Measurements from ENCODE around the gene TMEM126A. TPM values are rescaled to one million over a fixed set of nuclear protein-coding genes. Genes with fewer than 3 reads are reported as not detected.
A peak's percentile ranks its signal among the peaks of the same experiment; 100 is the strongest.

TMEM126A gene
- total RNA-seq, 2 donors from 2014 or later = 26.3 to 26.7 TPM

DNA sequence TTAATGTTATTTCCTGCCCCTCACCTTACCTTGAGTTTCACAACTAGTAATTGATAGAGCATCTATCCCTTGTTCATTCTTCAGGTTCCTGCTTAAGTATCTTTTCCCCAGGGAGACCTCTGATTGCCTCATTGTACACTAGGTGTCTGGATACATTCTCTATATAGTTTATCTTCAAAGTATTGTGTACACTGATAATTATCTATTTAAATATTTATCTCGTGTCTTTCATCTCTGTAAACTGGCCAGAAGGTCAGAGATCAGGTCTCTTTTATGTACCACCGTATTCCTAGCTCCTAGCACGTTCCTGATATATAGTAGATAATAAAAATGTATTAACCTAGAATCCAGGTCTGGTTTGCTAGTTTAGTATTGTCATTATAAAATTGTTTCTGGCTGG is 13.0 kb upstream of the TMEM126A start:
- Mint-ChIP-seq H3K9me3 (no peaks in the 10 kb centered on the region), H3K4me1 (no peaks in the 10 kb centered on the region), H3K27ac (no peak overlapping the region), H3K4me3 (no peak overlapping the region), H3K36me3 (ENCODE audit: low read depth) (peaks cover 45% of the 10 kb centered on the region), H3K27me3 (ENCODE audit: insufficient read depth) (no peaks in the 10 kb centered on the region)
- Histone ChIP-seq H3K4me3 (ENCODE audit: low read length) (no peak overlapping the region), H3K9ac (ENCODE audit: extremely low read depth, low read length, poor library complexity, severe bottlenecking) (no peak overlapping the region), H3K4me1 (ENCODE audit: control insufficient read depth, insufficient read depth, low read length) (peaks cover 3% of the 10 kb centered on the region), H3K27me3 (ENCODE audit: control insufficient read depth, insufficient read depth, low read length, poor library complexity, severe bottlenecking) (no peaks in the 10 kb centered on the region), H3K27ac (ENCODE audit: low read depth, low read length) (no peak overlapping the region), H3K9me3 (ENCODE audit: control insufficient read depth, low read length) (no peaks in the 10 kb centered on the region), H3K36me3 (ENCODE audit: control insufficient read depth, insufficient read depth, low read length) (peaks cover 46% of the 10 kb centered on the region)
- TF ChIP-seq, protein P1, sequence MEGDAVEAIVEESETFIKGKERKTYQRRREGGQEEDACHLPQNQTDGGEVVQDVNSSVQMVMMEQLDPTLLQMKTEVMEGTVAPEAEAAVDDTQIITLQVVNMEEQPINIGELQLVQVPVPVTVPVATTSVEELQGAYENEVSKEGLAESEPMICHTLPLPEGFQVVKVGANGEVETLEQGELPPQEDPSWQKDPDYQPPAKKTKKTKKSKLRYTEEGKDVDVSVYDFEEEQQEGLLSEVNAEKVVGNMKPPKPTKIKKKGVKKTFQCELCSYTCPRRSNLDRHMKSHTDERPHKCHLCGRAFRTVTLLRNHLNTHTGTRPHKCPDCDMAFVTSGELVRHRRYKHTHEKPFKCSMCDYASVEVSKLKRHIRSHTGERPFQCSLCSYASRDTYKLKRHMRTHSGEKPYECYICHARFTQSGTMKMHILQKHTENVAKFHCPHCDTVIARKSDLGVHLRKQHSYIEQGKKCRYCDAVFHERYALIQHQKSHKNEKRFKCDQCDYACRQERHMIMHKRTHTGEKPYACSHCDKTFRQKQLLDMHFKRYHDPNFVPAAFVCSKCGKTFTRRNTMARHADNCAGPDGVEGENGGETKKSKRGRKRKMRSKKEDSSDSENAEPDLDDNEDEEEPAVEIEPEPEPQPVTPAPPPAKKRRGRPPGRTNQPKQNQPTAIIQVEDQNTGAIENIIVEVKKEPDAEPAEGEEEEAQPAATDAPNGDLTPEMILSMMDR (conservative IDR thresholded peaks at IDR 0.05) = no peak
- no peak for DNase-seq
- 100% methylated on average over 3 of the region's 3 CpGs; no CpG with 5 or more reads in 1 of the 2 experiments for WGBS, 2 experiments (ENCODE audit: insufficient coverage in 1 of 2, insufficient read length in 1 of 2)

DNA sequence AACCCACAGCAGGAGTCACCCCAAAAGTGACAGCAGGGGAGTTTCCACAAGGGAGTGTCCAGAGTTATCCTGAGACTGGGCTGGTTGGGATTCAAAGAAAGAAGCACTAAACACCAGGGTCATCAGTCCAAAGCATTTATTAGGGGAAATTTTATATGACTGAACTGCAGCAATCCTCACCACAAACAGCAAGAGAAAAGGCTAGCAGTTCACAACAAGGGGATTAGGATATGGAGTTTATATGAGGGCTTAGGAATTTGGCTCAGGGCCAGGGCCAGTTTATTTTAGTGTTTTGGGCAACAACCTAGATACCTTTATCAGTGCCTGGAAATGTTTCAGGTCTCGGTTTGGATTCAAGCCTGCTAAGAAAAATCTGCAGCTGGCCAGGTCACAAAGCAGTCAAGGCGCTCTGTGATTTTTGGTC is 4.6 kb upstream of the TMEM126A start:
- peaks cover 10% of the 10 kb centered on the region for H3K36me3 ChIP-seq (ENCODE audit: control insufficient read depth, insufficient read depth, low read length)
- no peak overlapping the region for H3K9ac ChIP-seq (ENCODE audit: extremely low read depth, low read length, poor library complexity, severe bottlenecking)
- no peak for DNase-seq
- Mint-ChIP-seq H3K4me1 (peaks cover 8% of the 10 kb centered on the region), H3K4me3 (no peak overlapping the region), H3K27me3 (ENCODE audit: insufficient read depth) (peaks cover 2% of the 10 kb centered on the region), H3K36me3 (ENCODE audit: low read depth) (no peaks in the 10 kb centered on the region), H3K27ac (peak overlapping the region; percentile 23), H3K9me3 (no peaks in the 10 kb centered on the region)
- H3K4me3 ChIP-seq (ENCODE audit: low read length) = no peak overlapping the region
- no peaks in the 10 kb centered on the region for H3K4me1 ChIP-seq (ENCODE audit: control insufficient read depth, insufficient read depth, low read length)
- no peaks in the 10 kb centered on the region for H3K27me3 ChIP-seq (ENCODE audit: control insufficient read depth, insufficient read depth, low read length, poor library complexity, severe bottlenecking)
- no peak overlapping the region for H3K27ac ChIP-seq (ENCODE audit: low read depth, low read length)
- TF ChIP-seq, protein P1 (conservative IDR thresholded peaks at IDR 0.05) = no peak
- no peaks in the 10 kb centered on the region for H3K9me3 ChIP-seq (ENCODE audit: control insufficient read depth, low read length)
- 88 to 93% methylated on average over 2 of the region's 2 CpGs for WGBS, 2 experiments (ENCODE audit: insufficient coverage in 1 of 2, insufficient read length in 1 of 2)

DNA sequence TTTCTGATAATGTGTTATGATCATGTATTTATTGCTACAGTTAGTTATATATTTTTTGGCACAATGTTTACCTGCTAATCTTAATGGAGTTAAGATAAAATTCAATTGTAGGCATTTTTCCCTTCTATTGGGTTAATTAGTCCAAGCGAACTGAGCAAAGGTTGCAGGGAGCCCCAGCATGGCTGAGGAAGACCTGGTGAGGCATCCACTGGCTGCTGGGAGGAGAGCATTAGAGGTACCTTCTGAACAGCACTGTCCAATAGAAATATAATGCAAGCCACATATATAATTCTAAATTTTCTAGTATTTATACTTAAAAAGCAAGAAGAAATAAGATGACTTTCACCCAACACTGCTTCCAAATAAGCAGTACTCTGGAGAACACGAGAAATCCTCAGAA is 689 bp upstream of the TMEM126A start:
- Histone ChIP-seq H3K4me1 (ENCODE audit: control insufficient read depth, insufficient read depth, low read length) (peaks cover 4% of the 10 kb centered on the region), H3K4me3 (ENCODE audit: low read length) (peak overlapping the region; percentile 99), H3K27me3 (ENCODE audit: control insufficient read depth, insufficient read depth, low read length, poor library complexity, severe bottlenecking) (no peaks in the 10 kb centered on the region), H3K9me3 (ENCODE audit: control insufficient read depth, low read length) (no peaks in the 10 kb centered on the region), H3K27ac (ENCODE audit: low read depth, low read length) (no peak overlapping the region), H3K36me3 (ENCODE audit: control insufficient read depth, insufficient read depth, low read length) (peaks cover 6% of the 10 kb centered on the region), H3K9ac (ENCODE audit: extremely low read depth, low read length, poor library complexity, severe bottlenecking) (peak overlapping the region; percentile 90)
- TF ChIP-seq, protein P1 (conservative IDR thresholded peaks at IDR 0.05) = no peak
- peaks cover 22% of the 10 kb centered on the region for H3K4me1 Mint-ChIP-seq
- no peak for DNase-seq
- peak overlapping the region; percentile 92 for H3K4me3 Mint-ChIP-seq
- peaks cover 2% of the 10 kb centered on the region for H3K27me3 Mint-ChIP-seq (ENCODE audit: insufficient read depth)
- H3K27ac Mint-ChIP-seq = peak overlapping the region; percentile 98
- no peaks in the 10 kb centered on the region for H3K9me3 Mint-ChIP-seq
- H3K36me3 Mint-ChIP-seq (ENCODE audit: low read depth) = no peaks in the 10 kb centered on the region
- 77 to 90% methylated on average over 2 of the region's 2 CpGs for WGBS, 2 experiments (ENCODE audit: insufficient coverage in 1 of 2, insufficient read length in 1 of 2)

Measured in endodermal cell (in vitro differentiated cells).